HCT116 (cell line): ENCODE measurements around the gene SLC44A1. TPM values are rescaled to one million over a fixed set of nuclear protein-coding genes. Genes with fewer than 3 reads are reported as not detected.

Experiments
- ATAC-seq: fragments of 200-7000 bp; cut with Tn5 transposase; 2 replicates; pipeline ENCODE4 v1.9.1; 2020; ENCODE audit warnings: mild to moderate bottlenecking, moderate library complexity
- BruUV-seq: library from RNA; stranded (reverse); fragments of 400-500 nt; replicated peaks from 2 replicates; lab custom pipeline; 2021; lab: Mats Ljungman, UMichigan
- CTCF ChIA-PET: fragments of 300-600 bp; sonication (Branson Sonifier 250); formaldehyde crosslinking; loops from one replicate; lab custom pipeline; 2021; ENCODE audit warnings: antibody characterized with exemption; lab: Charles Lee
- POLR2A ChIA-PET: fragments of 300-600, 350-600 bp; sonication (Branson Sonifier 250); formaldehyde crosslinking; loops from one replicate; lab custom pipeline; 2021; ENCODE audit warnings: antibody characterized with exemption; lab: Charles Lee
- RAD21 ChIA-PET, 2 experiments: fragments of 300-600 bp; sonication (Branson Sonifier 250); formaldehyde crosslinking; loops; one replicate each; lab custom pipeline; 2023; ENCODE audit warnings: low total read pairs in 2 of 2; ENCODE audit not compliant: uncharacterized antibody in 2 of 2, unreplicated experiment in 2 of 2, low non-redundant PET in 1 of 2; lab: Charles Lee
- DNase-seq: peaks from one replicate; pipeline ENCODE4 v3.0.0-alpha.2; 2010; ENCODE audit warnings: low read depth, low spot score
- H2AFZ ChIP-seq: fragments of 200-600 bp; shearing (Covaris generic), sonication (generic); 2 replicates; pipeline ENCODE4 v1.6.1; 2017; ENCODE audit warnings: low read depth, mixed run types, mixed read lengths, antibody characterized with exemption, low read length; ENCODE audit not compliant: poor library complexity, severe bottlenecking
- H3K27ac ChIP-seq: 2 replicates; pipeline ENCODE4 v1.5.1; 2012; ENCODE audit warnings: low read depth, low read length
- H3K27me3 ChIP-seq: fragments of 200-600 bp; sonication (generic); 2 replicates; pipeline ENCODE4 v1.6.1; 2016; ENCODE audit warnings: mixed run types, low read length, mixed read lengths; ENCODE audit not compliant: insufficient read depth
- H3K36me3 ChIP-seq, 2 experiments: fragments of 200-500 bp in 1 of 2; fragments of 200-600 bp in 1 of 2; sonication (Bioruptor generic) in 1 of 2; sonication (generic) in 1 of 2; 2 replicates each; pipeline versions ENCODE4 v1.5.1 to v1.6.1; 2014 to 2016; ENCODE audit warnings: low read length in 2 of 2, inconsistent platforms in 1 of 2, mixed read lengths in 1 of 2, mixed run types in 1 of 2; ENCODE audit not compliant: insufficient read depth in 2 of 2, control insufficient read depth in 1 of 2
- H3K4me1 ChIP-seq, 2 experiments: fragments of 200-600 bp in 1 of 2; sonication (generic) in 1 of 2; 2 replicates each; pipeline versions ENCODE4 v1.5.1 to v1.6.1; 2012 to 2017; ENCODE audit warnings: low read length in 2 of 2, inconsistent platforms in 1 of 2, mild to moderate bottlenecking in 1 of 2, mixed read lengths in 1 of 2, mixed run types in 1 of 2, moderate library complexity in 1 of 2; ENCODE audit not compliant: insufficient read depth in 2 of 2, control insufficient read depth in 1 of 2
- H3K4me2 ChIP-seq: fragments of 200-600 bp; sonication (generic); 2 replicates; pipeline ENCODE4 v1.6.1; 2017; ENCODE audit warnings: mixed run types, low read length, mixed read lengths
- H3K4me3 ChIP-seq, 2 experiments: fragments of 200-600 bp in 1 of 2; sonication (generic) in 1 of 2; replicated peaks in 1 of 2; 2 replicates each; pipeline ENCODE4 v1.5.1; 2011 to 2016; ENCODE audit warnings: low read length in 2 of 2, control low read depth in 1 of 2, low read depth in 1 of 2, mild to moderate bottlenecking in 1 of 2, mixed read lengths in 1 of 2, mixed run types in 1 of 2
- H3K79me2 ChIP-seq: fragments of 200-600 bp; sonication (generic); 2 replicates; pipeline ENCODE4 v1.6.1; 2017; ENCODE audit warnings: mild to moderate bottlenecking, mixed run types, low read length, moderate library complexity, mixed read lengths; ENCODE audit not compliant: insufficient read depth
- H3K9ac ChIP-seq: fragments of 200-600 bp; sonication (generic); 2 replicates; pipeline ENCODE4 v1.6.1; 2016; ENCODE audit warnings: low read length, mixed read lengths
- H3K9me2 ChIP-seq: fragments of 200-600 bp; sonication (generic), shearing (Covaris generic); 2 replicates; pipeline ENCODE4 v1.6.1; 2017; ENCODE audit warnings: mixed run types, mild to moderate bottlenecking, moderate library complexity; ENCODE audit not compliant: insufficient read depth
- H3K9me3 ChIP-seq, 2 experiments: fragments of 200-500 bp in 1 of 2; fragments of 200-600 bp in 1 of 2; sonication (Bioruptor generic) in 1 of 2; sonication (generic) in 1 of 2; 2 replicates each; pipeline ENCODE4 v1.6.1; 2014 to 2017; ENCODE audit warnings: low read length in 2 of 2, mixed read lengths in 2 of 2, inconsistent platforms in 1 of 2, low read depth in 1 of 2, mild to moderate bottlenecking in 1 of 2, mixed run types in 1 of 2, moderate library complexity in 1 of 2; ENCODE audit not compliant: control insufficient read depth in 1 of 2, insufficient read depth in 1 of 2
- H4K20me1 ChIP-seq: fragments of 200-600 bp; sonication (generic), shearing (Covaris generic); 2 replicates; pipeline ENCODE4 v1.6.1; 2017; ENCODE audit warnings: mixed run types, mild to moderate bottlenecking, moderate library complexity; ENCODE audit not compliant: insufficient read depth
- CBX3 ChIP-seq: IDR thresholded peaks from 2 replicates; pipeline ENCODE4 v1.6.1; 2012; ENCODE audit warnings: low read depth
- CTCF ChIP-seq, 3 experiments: fragments of 200-600 bp in 1 of 3; sonication (generic) in 1 of 3; IDR thresholded peaks in 2 of 3; conservative IDR thresholded peaks in 1 of 3; 2 replicates each; pipeline ENCODE4 v1.5.1; 2012 to 2017; ENCODE audit warnings: low read depth in 2 of 3, low read length in 2 of 3, antibody characterized with exemption in 1 of 3, borderline replicate concordance in 1 of 3, control low read depth in 1 of 3, mild to moderate bottlenecking in 1 of 3, mixed read lengths in 1 of 3, mixed run types in 1 of 3, moderate library complexity in 1 of 3; ENCODE audit not compliant: insufficient read depth in 1 of 3
- FOSL1 ChIP-seq: IDR thresholded peaks from 2 replicates; pipeline ENCODE4 v1.6.1; 2012; ENCODE audit warnings: low read depth
- MAX ChIP-seq: IDR thresholded peaks from 2 replicates; pipeline ENCODE4 v1.6.1; 2012
- POLR2A ChIP-seq: IDR thresholded peaks from 2 replicates; pipeline ENCODE4 v1.7.0; 2011; ENCODE audit warnings: borderline replicate concordance; ENCODE audit not compliant: insufficient read depth, insufficient read length; ENCODE audit errors: extremely low read depth
- RAD21 ChIP-seq: IDR thresholded peaks from 2 replicates; pipeline ENCODE4 v1.6.1; 2012; ENCODE audit warnings: low read depth, mild to moderate bottlenecking
- REST ChIP-seq: IDR thresholded peaks from 2 replicates; pipeline ENCODE4 v1.6.1; 2012; ENCODE audit warnings: low read depth
- SP1 ChIP-seq: IDR thresholded peaks from 2 replicates; pipeline ENCODE4 v1.6.1; 2012; ENCODE audit warnings: low read depth
- SRF ChIP-seq: IDR thresholded peaks from 2 replicates; pipeline ENCODE4 v1.6.1; 2012; ENCODE audit warnings: low read depth
- TCF7L2 ChIP-seq: IDR thresholded peaks from 2 replicates; pipeline ENCODE4 v1.7.0; 2011; ENCODE audit warnings: borderline replicate concordance, inconsistent platforms; ENCODE audit not compliant: insufficient read depth, insufficient read length; ENCODE audit errors: extremely low read depth
- ZBTB33 ChIP-seq: IDR thresholded peaks from 2 replicates; pipeline ENCODE4 v1.6.1; 2011; ENCODE audit warnings: mild to moderate bottlenecking, low read length, moderate library complexity; ENCODE audit not compliant: insufficient replicate concordance; ENCODE audit errors: extremely low read depth
- intact Hi-C: fragments of 100-400 bp; cut with micrococcal nuclease; formaldehyde crosslinking; loops from 2 replicates; pipeline ENCODE4 v1.10.0; 2022
- total RNA-seq: library from RNA; stranded (reverse); gene quantifications from one replicate; pipeline ENCODE4 v1.2.1, GENCODE V29; 2021; ENCODE audit not compliant: unreplicated experiment

SLC44A1 gene
- total RNA-seq, 1 experiment from 2014 or later, result 44.1 TPM

GRCh38 chr9:105280691-105281090 is 36.2 kb downstream of the SLC44A1 start (continued):
- no peak for TF ChIP-seq ZBTB33
- TF ChIP-seq CTCF (IDR thresholded peaks at IDR 0.05 in 2 of 3, conservative IDR thresholded peaks at IDR 0.05 in 1 of 3; ENCODE audit: borderline replicate concordance in 1 of 3, insufficient read depth in 1 of 3, low read depth in 2 of 3, low read length in 2 of 3), result no peak
- TF ChIP-seq, all 23 proteins: peak for 0

GRCh38 chr9:105281272-105281671 is 36.8 kb downstream of the SLC44A1 start:
- H3K9me3 ChIP-seq, result no peaks in the 10 kb centered on the region
- no peaks in the 10 kb centered on the region for H4K20me1 ChIP-seq
- H3K27me3 ChIP-seq, result no peaks in the 10 kb centered on the region
- no peak for ATAC-seq
- H3K4me2 ChIP-seq, result no peak overlapping the region
- 0 out of 2 replicates have a peak, but pooled peaks cover 3% of the 10 kb centered on the region for H3K9me2 ChIP-seq
- no peak overlapping the region for H3K4me3 ChIP-seq
- no peaks in the 10 kb centered on the region for H3K79me2 ChIP-seq
- ChIA-PET POLR2A (no interaction called here), RAD21 (no interaction called here), CTCF (no interaction called here)
- H3K36me3 ChIP-seq, result no peaks in the 10 kb centered on the region
- no peak for DNase-seq
- no peak overlapping the region for H3K9ac ChIP-seq
- H3K4me1 ChIP-seq, result peaks cover 0 to 3% of the 10 kb centered on the region in 2 experiments; a peak in 1 of 4 replicates
- intact Hi-C loops, result no loop called here
- H2AFZ ChIP-seq, result no peak overlapping the region
- no peak overlapping the region for H3K27ac ChIP-seq
- BruUV-seq, result no TSS peak
- no peak for TF ChIP-seq ZBTB33
- TF ChIP-seq CBX3, result no peak
- no peak for TF ChIP-seq FOSL1
- TF ChIP-seq MAX, result no peak
- TF ChIP-seq REST, result no peak
- TF ChIP-seq SRF, result no peak
- no peak for TF ChIP-seq TCF7L2
- TF ChIP-seq RAD21, result no peak
- TF ChIP-seq SP1, result no peak
- TF ChIP-seq POLR2A, result no peak
